IPS-15b (cell line): ENCODE results near the gene TBK1.

Source experiments
- H3K27me3 ChIP-seq: one replicate; pipeline ENCODE4 v1.6.1; 2013; ENCODE audit warnings: low read length; ENCODE audit not compliant: control insufficient read depth, insufficient read depth
- H3K36me3 ChIP-seq: one replicate; pipeline ENCODE4 v1.6.1; 2013; ENCODE audit warnings: low read length; ENCODE audit not compliant: control insufficient read depth, insufficient read depth
- H3K4me1 ChIP-seq: one replicate; pipeline ENCODE4 v1.6.1; 2013; ENCODE audit warnings: mild to moderate bottlenecking, low read length; ENCODE audit not compliant: control insufficient read depth, insufficient read depth
- H3K4me3 ChIP-seq: one replicate; pipeline ENCODE4 v1.5.1; 2013; ENCODE audit warnings: low read depth, low read length
- H3K9ac ChIP-seq: one replicate; pipeline ENCODE4 v1.6.1; 2013; ENCODE audit warnings: low read depth, mild to moderate bottlenecking, low read length
- H3K9me3 ChIP-seq: one replicate; pipeline ENCODE4 v1.6.1; 2013; ENCODE audit warnings: mild to moderate bottlenecking, low read length; ENCODE audit not compliant: control insufficient read depth, insufficient read depth

Gene TBK1

DNA sequence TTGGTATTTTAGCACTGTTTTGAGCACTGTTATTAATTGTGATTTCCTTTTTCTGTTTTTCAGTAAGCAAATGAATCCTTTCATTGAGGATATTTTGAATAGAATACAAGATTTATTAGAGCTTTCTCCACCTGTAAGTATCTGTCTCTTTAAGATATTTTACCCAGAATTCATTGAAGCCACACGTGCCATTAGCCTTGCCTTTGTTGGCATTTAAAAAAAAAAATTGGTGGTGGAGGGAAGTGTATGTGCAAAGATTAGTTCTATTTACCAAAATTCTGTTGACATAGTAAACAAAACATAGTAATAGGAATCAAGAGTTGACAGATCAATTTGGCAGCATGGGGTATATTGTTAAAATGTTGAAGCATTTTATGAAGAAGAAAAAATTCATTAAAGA, 23.9 kb upstream of the TBK1 start:
- Histone ChIP-seq H3K9me3 (no peaks in the 10 kb centered on the region), H3K27me3 (no peaks in the 10 kb centered on the region), H3K4me1 (no peaks in the 10 kb centered on the region), H3K9ac (no peak overlapping the region), H3K4me3 (no peak overlapping the region), H3K36me3 (peaks cover 52% of the 10 kb centered on the region)

GRCh38 chr12:64428956-64429355, 23.0 kb upstream of the TBK1 start:
- Histone ChIP-seq H3K36me3 (peaks cover 46% of the 10 kb centered on the region), H3K27me3 (no peaks in the 10 kb centered on the region), H3K4me1 (no peaks in the 10 kb centered on the region), H3K9ac (no peak overlapping the region), H3K4me3 (no peak overlapping the region), H3K9me3 (no peaks in the 10 kb centered on the region)

- Histone ChIP-seq H3K9ac (no peak overlapping the region), H3K27me3 (no peaks in the 10 kb centered on the region), H3K4me3 (no peak overlapping the region), H3K36me3 (peaks cover 44% of the 10 kb centered on the region), H3K4me1 (no peaks in the 10 kb centered on the region), H3K9me3 (no peaks in the 10 kb centered on the region)
Observed at GRCh38 chr12:64430886-64431285, 21.0 kb upstream of the TBK1 start.

DNA sequence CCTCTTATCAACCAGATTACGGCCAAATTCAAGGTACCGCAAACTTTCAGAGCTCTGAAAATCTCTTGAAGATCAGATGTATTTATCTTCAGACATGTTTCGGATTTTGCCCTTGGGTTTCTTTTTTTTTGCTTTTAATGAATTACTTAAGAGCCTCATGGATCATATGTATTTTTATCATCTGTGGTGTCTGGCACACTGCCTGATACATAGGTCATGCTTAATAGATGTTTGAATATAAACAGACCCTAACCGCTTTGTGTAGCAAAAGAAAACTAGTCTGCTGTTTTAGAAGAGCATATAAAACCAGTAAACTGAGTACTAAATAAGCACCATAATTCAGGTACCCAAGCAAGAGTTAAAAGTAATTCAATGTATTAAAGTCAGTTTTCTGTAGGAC, 20.1 kb upstream of the TBK1 start:
- H3K27me3 ChIP-seq: no peaks in the 10 kb centered on the region
- H3K4me3 ChIP-seq: no peak overlapping the region
- no peaks in the 10 kb centered on the region for H3K4me1 ChIP-seq
- H3K9me3 ChIP-seq: no peaks in the 10 kb centered on the region
- H3K36me3 ChIP-seq: peaks cover 43% of the 10 kb centered on the region
- H3K9ac ChIP-seq: no peak overlapping the region

GRCh38 chr12:64433915-64434314, 18.0 kb upstream of the TBK1 start:
- no peaks in the 10 kb centered on the region for H3K9me3 ChIP-seq
- no peaks in the 10 kb centered on the region for H3K27me3 ChIP-seq
- H3K4me3 ChIP-seq: no peak overlapping the region
- H3K36me3 ChIP-seq: peaks cover 49% of the 10 kb centered on the region
- no peaks in the 10 kb centered on the region for H3K4me1 ChIP-seq
- H3K9ac ChIP-seq: no peak overlapping the region

DNA sequence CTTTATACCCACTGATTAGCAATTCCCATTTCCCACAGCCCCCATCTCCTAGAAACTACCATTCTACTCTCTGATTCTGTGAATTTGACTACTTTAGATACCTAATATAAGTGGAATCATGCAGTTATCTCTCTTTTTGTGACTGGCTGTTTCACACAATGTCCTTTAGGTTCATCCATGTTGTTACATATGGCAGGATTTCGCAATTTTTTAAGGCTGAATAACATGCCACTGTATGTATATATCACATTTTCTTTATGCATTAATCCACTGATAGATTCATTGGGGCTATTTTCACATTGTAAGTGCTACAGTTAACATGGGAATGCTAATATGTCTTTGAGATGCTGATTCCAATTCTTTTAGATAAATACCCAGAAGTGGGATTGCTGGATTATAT, 11.8 kb upstream of the TBK1 start:
- peaks cover 23% of the 10 kb centered on the region for H3K36me3 ChIP-seq
- H3K9ac ChIP-seq: no peak overlapping the region
- H3K27me3 ChIP-seq: no peaks in the 10 kb centered on the region
- H3K9me3 ChIP-seq: no peaks in the 10 kb centered on the region
- no peaks in the 10 kb centered on the region for H3K4me1 ChIP-seq
- H3K4me3 ChIP-seq: no peak overlapping the region

DNA sequence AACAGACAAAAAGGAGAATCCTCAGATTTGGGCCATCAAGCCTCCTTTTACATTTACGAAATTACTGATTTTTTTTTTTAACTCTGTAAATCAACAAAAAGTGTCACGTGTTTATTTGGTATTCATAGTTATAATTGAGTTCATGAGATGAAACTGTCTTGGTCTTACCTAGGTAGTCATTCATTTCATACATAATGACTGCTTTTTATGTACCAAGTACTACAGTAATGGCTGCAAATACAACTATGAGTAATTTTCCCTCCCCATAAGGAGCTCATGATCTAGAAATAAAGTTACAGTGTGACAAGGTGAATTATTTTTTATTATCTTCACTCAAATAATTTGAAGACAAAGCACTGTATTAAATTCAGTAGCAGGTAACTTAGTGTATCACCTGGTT, 6.4 kb upstream of the TBK1 start:
- Histone ChIP-seq H3K9me3 (no peaks in the 10 kb centered on the region), H3K27me3 (no peaks in the 10 kb centered on the region), H3K36me3 (peaks cover 16% of the 10 kb centered on the region), H3K9ac (no peak overlapping the region), H3K4me3 (no peak overlapping the region), H3K4me1 (peaks cover 4% of the 10 kb centered on the region)

- Histone ChIP-seq H3K27me3 (no peaks in the 10 kb centered on the region), H3K9ac (no peak overlapping the region), H3K36me3 (peaks cover 16% of the 10 kb centered on the region), H3K9me3 (no peaks in the 10 kb centered on the region), H3K4me3 (no peak overlapping the region), H3K4me1 (peaks cover 9% of the 10 kb centered on the region)
Observed at GRCh38 chr12:64446295-64446694, 5.6 kb upstream of the TBK1 start.

DNA sequence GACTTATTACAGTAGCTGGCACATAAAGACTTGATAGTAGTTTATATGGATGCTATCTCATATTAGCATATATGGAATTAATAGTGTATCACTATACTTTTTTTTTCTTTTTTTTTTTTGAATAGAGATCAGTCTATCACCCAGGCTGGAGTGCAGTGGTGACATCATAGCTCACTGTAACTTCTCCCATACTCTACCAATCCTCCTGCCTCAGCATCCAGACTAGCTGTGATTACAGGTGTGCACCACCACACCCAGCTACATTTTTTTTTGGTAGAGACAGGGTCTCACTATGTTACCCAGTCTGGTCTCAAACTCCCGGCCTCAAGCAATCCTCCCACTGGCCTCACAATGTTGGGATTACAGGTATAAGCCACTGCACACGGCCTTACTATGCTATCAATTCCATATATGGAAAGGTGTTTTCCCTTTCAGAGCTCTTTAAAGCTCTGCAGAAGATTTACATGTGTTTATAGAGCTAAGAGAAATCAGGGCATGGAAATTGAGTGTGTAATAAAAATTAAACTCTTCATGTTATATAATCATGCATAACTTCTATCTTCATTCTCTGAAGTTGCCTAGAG, 1.8 kb upstream of the TBK1 start:
- no peak overlapping the region for H3K4me3 ChIP-seq
- peaks cover 13% of the 10 kb centered on the region for H3K36me3 ChIP-seq
- H3K27me3 ChIP-seq: no peaks in the 10 kb centered on the region
- no peaks in the 10 kb centered on the region for H3K9me3 ChIP-seq
- H3K4me1 ChIP-seq: peaks cover 9% of the 10 kb centered on the region
- no peak overlapping the region for H3K9ac ChIP-seq

DNA sequence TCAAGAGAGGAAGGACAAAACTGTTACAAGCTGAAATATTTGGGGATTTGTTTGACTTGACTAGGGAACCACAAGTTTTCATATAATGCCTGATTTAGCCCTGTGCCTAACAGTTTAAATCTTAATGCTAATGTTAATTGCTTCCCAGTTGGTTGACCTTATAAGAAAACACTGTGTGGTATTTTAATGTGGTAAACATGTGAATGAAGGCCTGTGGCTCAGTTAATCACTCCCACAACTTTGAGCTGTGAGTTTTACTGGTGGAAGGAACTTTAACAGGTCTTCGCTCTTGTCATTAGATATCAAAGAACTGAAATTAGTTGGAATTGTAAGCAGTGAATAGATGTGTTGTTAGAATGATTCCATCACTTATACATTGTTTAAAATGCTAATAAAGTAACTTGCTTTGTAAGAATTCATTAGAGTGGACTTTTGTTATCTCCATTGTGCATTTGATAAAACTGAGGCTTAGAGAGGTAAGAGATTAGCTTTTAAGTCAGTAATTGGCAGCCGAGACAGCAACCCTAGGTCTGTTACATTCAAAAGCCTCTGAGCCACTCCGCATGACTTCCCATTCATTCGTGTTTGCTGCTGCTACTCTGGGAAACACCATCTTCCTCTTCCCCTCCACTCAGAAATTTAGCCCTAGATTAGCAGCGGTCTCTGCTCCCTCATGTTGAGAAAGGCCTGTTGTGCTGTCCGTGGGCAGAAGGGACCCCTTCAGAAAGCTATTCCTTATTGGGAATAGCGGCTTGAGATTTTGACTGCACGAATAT, 1.0 kb upstream of the TBK1 start:
- Histone ChIP-seq H3K27me3 (no peaks in the 10 kb centered on the region), H3K4me1 (peaks cover 9% of the 10 kb centered on the region), H3K36me3 (peaks cover 13% of the 10 kb centered on the region), H3K9me3 (no peaks in the 10 kb centered on the region), H3K4me3 (peak overlapping the region; percentile 92), H3K9ac (peak overlapping the region; percentile 79)

GRCh38 chr12:64452559-64453329, 824 bp downstream of the TBK1 start:
- H3K9me3 ChIP-seq: no peaks in the 10 kb centered on the region
- H3K27me3 ChIP-seq: no peaks in the 10 kb centered on the region
- peaks cover 9% of the 10 kb centered on the region for H3K4me1 ChIP-seq
- H3K36me3 ChIP-seq: peaks cover 2% of the 10 kb centered on the region
- H3K4me3 ChIP-seq: peak overlapping the region; percentile 92
- peak overlapping the region; percentile 79 for H3K9ac ChIP-seq

GRCh38 chr12:64455506-64455905, 3.6 kb downstream of the TBK1 start:
- Histone ChIP-seq H3K27me3 (no peaks in the 10 kb centered on the region), H3K36me3 (no peaks in the 10 kb centered on the region), H3K4me1 (peaks cover 12% of the 10 kb centered on the region), H3K9ac (no peak overlapping the region), H3K9me3 (no peaks in the 10 kb centered on the region), H3K4me3 (no peak overlapping the region)
